GM18907 (cell line): ENCODE data around the gene MAPKAPK3.

Source experiments
- ATAC-seq: cut with Tn5 transposase; IDR thresholded peaks from one replicate; pipeline ENCODE4 v1.9.1; 2021; ENCODE audit warnings: mild to moderate bottlenecking, moderate library complexity; ENCODE audit not compliant: unreplicated experiment

MAPKAPK3 gene

DNA sequence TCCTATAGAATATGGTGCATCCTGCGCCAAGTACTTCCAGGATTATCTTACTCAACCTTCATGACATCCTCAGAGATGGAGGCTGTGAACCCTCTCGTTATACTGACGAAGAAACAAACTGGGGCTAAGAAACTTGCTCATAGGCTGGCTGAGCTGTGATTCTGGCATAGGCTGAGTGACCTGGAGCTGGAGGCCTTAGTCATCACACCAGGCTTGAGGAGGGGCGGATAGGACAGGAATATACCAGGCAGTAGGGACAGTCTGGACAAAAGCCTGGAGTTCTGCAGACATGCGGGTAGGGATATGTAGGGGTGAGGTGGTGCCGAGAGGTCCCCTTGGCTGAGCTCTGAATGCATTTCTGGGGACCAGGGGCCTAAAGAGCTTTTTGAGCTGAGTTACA lies 29.6 kb upstream of the MAPKAPK3 start:
- ATAC-seq = no peak

GRCh38 chr3:50587806-50588758 lies 28.9 kb upstream of the MAPKAPK3 start:
- ATAC-seq = no peak

DNA sequence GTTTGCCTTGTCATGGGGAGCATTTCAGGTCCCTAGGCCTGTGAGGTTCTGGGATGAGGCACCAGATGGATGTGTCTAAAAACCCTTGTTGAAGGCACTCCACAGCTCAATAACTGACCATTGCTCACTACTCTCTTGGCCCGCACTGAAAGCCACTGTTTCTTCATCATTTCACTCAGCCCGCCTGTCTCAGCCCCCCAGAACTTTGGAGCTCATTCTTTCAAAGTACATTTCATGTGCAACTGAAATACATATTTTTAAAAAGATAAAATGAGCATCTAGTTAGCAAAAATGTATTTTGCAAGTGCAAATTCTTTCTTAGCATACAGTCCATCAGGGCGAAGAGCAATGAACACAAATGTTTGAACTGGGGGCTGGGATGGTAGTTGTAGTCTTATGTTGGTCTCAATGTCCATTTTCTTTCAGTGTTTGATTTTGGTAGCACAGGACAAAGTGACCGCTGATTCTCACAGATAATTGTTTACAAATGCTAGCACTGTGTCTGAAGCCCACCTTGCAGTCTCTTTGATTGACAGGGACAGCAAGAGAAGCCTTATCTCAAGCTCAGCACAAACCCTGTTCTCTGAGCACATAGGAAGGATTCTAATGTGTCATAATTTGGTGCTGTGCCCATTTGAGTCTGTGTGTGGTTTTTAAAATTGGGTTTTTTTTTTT lies 28.1 kb upstream of the MAPKAPK3 start:
- ATAC-seq = no peak

GRCh38 chr3:50591196-50591741 lies 25.7 kb upstream of the MAPKAPK3 start:
- ATAC-seq = no peak

- ATAC-seq = no peak
Measured at GRCh38 chr3:50592568-50592967, 24.4 kb upstream of the MAPKAPK3 start.

DNA sequence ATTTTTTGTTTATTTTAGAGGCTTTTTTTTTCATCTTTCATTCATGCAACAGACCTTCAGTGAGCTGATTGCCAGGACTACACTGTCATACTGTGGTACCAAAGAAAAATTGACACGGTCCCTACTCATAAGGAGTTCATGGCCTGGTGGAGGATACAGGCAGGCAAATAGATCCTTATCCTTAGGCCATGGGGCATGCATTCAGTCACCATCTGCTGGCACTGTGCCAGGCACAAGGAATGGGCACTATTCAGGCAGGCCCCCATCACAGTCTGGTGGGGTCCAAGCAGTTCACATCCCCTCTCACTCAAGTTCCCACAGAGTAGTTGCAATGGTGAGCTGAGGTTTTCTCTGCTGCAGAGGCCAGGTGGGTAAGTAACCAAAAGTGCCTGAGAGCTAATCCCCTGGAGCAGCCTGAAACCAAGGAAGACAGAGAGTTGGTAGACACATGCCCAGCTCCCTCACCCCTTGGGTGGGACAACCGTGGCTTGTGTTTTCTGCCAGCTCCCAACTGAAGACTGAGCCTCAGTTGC lies 22.6 kb upstream of the MAPKAPK3 start:
- no peak for ATAC-seq

DNA sequence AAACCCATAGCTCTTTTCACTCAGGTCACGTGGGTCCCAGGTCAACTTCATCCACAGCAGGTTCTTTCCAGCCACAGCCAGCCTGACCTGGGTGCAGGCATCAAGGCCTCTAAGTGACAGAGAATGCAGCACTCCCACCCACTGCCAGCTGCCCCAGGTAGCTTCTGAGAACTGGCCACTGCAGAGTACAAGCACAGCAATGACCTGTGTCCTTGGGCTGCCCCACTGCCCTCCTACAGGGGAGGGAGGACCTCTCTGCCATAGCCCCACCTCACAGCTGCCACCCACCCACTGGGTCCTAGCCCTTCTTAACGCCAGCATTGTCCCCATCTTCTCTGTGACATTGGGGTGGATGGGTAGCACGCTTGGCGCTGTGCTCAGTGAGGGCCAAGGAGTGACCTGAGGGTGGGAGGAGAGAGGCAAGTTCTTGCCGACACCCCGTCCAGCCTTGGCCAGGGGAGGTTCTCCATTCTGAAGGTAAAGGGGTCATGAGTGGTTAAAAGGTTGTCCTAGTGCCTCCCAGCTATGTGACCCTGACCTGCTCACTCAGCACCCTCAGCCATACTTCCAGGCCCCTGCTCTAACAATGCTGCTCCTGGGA lies 17.7 kb upstream of the MAPKAPK3 start:
- no peak for ATAC-seq

GRCh38 chr3:50599716-50600118 lies 17.2 kb upstream of the MAPKAPK3 start:
- no peak for ATAC-seq

GRCh38 chr3:50600141-50600753 lies 16.7 kb upstream of the MAPKAPK3 start:
- ATAC-seq = no peak

- peak; percentile 77 for ATAC-seq
Measured at GRCh38 chr3:50600841-50601591, 15.9 kb upstream of the MAPKAPK3 start.

GRCh38 chr3:50602595-50603191 lies 14.3 kb upstream of the MAPKAPK3 start:
- no peak for ATAC-seq

DNA sequence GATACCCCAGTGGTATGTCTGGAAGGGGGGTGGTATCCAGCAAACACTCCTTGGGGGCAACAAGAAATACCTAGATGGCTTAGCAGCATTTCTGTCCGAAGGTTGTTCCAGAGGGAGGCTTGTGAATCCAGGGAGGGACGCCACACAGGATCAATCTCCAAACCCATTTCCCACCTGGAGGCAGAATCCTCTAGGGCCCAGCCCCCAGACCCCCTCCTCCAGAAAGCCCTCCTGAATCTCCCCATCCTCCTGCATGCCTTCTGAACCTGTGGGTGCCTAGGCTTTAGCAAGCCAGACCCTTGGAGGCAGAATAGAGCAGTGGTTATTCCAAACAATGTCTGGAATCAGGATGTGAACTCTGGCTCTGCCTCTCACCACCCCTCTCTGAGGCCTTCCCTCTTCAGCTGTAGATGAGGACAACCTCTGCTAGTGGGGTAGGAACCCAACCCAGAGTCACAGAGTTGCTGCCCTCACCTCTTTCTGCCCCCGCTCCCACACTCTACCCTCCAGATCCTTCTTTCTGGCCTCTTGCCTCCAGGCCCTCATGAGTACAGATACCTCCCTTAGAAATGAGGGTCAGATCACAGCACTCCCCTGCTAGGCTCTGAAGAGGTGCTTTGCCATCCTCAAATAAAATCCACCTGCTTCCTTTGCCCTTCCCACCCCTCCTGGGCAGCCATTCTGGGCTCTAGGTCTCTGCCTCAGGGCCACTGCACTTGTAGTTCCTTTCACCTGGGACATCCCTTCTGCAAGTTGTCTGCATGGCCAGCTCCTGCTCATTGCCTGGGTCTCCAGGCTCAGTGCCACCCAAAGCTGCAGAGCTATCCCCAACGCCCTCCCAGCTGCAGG lies 13.5 kb upstream of the MAPKAPK3 start:
- ATAC-seq = no peak

DNA sequence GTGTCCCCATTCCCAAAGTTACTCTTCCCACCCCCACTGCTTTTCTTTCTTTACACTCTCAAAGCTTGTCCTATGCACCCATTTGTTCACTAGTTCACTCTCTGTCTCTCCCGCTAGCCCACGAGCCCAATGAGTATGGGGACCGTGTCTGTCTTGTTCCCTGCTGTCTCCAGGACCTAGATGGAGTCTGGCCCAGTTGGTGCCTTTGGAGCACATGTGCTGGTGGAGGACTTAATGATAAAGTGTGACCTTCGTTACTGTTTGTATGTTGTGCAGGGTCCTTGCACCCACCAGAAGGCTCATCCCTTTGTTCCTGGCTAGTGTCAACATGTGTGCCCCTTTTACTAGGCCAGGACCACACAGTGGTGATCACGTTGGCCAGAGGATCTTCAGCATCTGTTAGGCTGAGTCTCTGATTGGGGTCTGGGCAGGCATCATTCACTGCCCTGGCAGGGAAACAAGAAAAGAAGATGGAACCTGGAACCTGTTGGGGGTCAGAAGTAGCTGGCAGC lies 12.8 kb upstream of the MAPKAPK3 start:
- ATAC-seq = no peak

DNA sequence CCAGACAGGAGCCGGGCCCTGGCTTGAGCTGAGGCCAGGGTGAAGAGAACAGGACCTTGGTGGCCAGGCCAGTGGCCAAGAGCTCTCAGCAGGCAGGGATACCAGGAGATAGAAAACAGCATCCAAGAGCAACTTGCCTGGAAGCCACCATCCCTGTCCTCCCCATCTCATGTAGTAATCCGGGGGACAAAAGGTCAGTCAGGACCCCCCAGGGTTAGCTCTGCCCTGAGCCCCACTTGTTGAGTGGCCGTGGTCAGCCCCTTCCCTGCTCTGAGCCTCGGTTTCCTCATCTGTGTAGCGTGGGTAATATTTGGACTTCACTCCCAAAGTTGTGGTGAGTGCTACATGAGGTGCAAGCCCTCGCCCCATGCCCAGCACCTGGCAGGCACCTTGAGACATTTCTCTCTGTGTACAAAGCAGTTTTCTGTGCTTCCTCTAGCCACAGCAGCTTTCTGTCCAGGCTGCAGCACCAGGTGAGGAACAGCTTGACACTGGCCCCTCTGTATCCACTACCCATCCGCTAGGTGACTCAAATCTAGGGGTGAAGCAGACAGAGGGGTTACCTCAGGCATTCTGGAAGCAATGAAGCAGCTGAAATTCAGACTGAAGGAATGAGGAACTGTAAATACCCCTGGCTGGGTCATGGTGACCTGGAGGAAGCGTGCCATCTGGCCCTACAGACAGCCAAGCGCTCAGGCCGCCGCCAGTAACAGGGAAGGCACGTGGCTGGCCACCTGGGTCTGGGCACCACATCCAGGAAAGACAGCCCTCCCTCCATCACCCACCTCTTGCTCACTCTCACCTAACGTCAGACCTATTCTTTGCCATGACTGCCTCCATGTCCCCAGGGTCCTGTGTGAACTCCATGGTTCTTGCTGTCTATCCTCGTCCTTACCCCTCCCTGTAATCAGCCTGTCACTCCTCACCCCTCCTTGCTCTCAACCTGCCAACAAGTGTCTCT lies 12.0 kb upstream of the MAPKAPK3 start:
- ATAC-seq = no peak

- no peak for ATAC-seq
Measured at GRCh38 chr3:50605901-50606326, 11.0 kb upstream of the MAPKAPK3 start.

DNA sequence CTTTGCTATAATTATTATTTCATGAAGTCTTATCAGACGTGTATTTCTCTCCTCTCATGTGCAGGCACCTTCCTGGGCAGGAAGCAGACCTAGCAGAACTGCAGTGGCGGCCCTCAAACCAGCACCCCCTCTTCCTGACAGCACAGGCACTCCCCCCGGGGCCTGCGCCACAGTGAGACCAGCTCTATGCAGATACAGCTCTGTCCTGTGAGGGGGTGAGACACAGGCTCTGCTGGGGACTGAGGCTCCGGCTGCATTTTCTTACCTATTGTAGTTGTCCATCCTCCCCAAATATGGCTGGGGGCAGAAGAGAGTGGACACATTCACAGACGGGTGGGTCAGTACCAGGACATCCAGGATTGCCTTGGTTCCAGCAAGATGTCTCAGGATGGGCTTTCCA lies 10.4 kb upstream of the MAPKAPK3 start:
- no peak for ATAC-seq
